Subcutaneous abdominal adipose tissue (tissue), 5 donors: ENCODE data around the gene NDOR1.

ENCODE experiments used
- H3K27ac ChIP-seq: one replicate; pipeline ENCODE4 v1.7.0; 2013; ENCODE audit warnings: low read depth, mild to moderate bottlenecking, inconsistent platforms, low read length, moderate library complexity
- H3K27me3 ChIP-seq, 5 donors: one replicate each; pipeline ENCODE4 v1.7.0; 2013; ENCODE audit warnings: low read length in 5 of 5, inconsistent platforms in 1 of 5; ENCODE audit not compliant: control insufficient read depth in 5 of 5, insufficient read depth in 4 of 5
- H3K36me3 ChIP-seq, 5 donors: one replicate each; pipeline ENCODE4 v1.7.0; 2013; ENCODE audit warnings: low read length in 5 of 5; ENCODE audit not compliant: control insufficient read depth in 5 of 5, insufficient read depth in 5 of 5
- H3K4me1 ChIP-seq, 5 donors: one replicate each; pipeline ENCODE4 v1.7.0; 2013; ENCODE audit warnings: low read length in 5 of 5, mild to moderate bottlenecking in 3 of 5, moderate library complexity in 1 of 5; ENCODE audit not compliant: control insufficient read depth in 5 of 5, insufficient read depth in 5 of 5
- H3K4me3 ChIP-seq, 5 donors: one replicate each; pipeline ENCODE4 v1.7.0; 2013; ENCODE audit warnings: low read length in 5 of 5, low read depth in 1 of 5
- H3K9ac ChIP-seq, 5 donors: one replicate each; pipeline ENCODE4 v1.7.0; 2013; ENCODE audit warnings: low read length in 5 of 5, mild to moderate bottlenecking in 4 of 5, moderate library complexity in 3 of 5
- H3K9me3 ChIP-seq, 5 donors: one replicate each; pipeline ENCODE4 v1.7.0; 2013; ENCODE audit warnings: low read length in 5 of 5; ENCODE audit not compliant: control insufficient read depth in 5 of 5
- donor health status: healthy.
- donor health status: healthy.
- donor health status: healthy.
- donor health status: healthy.
- donor health status: healthy.

NDOR1 gene

GRCh38 chr9:137183980-137184595 lies 21.4 kb upstream of the NDOR1 start:
- H3K27ac ChIP-seq, result no peak overlapping the region
- no peak overlapping the region for H3K4me3 ChIP-seq
- H3K9ac ChIP-seq, result no peak overlapping the region
- H3K27me3 ChIP-seq, result no peaks in the 10 kb centered on the region
- no peaks in the 10 kb centered on the region for H3K9me3 ChIP-seq
- H3K4me1 ChIP-seq, result peaks cover 9 to 39% (median 27%) of the 10 kb centered on the region in 5 donors
- peaks cover 0 to 74% (median 70%) of the 10 kb centered on the region in 5 donors for H3K36me3 ChIP-seq

DNA sequence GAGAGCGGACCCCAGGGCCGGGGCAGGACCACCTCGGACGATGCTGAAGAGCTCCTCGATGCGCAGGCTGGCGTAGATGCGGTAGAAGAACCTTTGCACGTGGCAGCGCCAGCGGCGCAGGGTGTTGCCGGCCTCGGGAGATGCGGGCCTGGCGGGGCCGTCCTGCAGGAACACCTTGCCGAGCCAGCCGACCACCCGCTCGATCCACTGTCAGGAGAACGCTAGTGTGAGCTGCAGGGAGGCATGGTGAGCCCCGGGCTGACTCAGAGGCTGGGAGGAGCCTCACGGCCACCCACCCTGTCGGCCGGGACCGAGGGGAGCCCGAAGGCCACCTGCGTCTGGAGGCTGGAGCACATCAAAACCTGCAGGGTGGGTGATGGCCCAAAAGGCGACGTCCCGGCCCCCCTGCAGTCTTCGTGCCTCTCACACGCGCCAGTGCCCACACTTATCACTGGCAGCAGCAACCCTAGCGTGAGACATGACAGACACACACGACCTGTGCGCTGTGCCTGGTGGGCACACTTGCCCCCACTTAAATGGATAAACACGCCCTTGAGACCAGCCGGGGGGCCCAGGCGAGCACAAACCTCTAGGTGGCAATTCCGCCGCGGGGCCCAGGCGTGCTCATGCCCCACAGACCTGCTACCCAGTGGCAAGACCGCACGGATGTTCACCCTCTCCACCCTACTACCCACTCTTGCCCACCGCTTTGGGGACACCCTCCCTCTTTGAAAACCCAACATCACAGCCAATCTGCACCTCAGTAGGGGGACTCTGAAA lies 20.4 kb upstream of the NDOR1 start:
- Histone ChIP-seq H3K4me3 (no peak overlapping the region), H3K36me3 (peaks cover 0 to 68% (median 64%) of the 10 kb centered on the region in 5 donors), H3K27ac (no peak overlapping the region), H3K27me3 (no peaks in the 10 kb centered on the region), H3K9ac (no peak overlapping the region), H3K9me3 (no peaks in the 10 kb centered on the region), H3K4me1 (peaks cover 9 to 49% (median 37%) of the 10 kb centered on the region in 5 donors)

DNA sequence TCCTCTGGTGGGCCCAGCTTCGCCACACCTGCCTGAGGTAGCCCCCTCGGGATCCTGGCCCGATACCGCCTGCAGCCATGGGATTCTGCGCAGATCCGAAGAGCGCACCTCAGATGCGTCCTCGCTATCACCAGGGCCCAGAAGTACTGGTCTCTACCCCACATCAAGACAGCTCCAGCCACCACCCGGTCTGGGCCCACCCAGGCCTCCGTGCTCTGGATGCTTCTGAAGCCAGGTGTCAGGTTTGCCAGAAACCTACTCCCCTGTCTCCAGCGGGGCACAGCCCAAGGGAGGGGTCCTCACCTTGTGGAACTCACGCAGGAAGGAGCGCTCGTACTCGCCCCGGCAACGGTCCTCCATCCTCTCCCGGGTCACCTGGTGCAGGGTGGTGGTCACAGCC lies 19.6 kb upstream of the NDOR1 start:
- Histone ChIP-seq H3K9me3 (no peaks in the 10 kb centered on the region), H3K4me1 (peaks cover 9 to 54% (median 40%) of the 10 kb centered on the region in 5 donors), H3K27ac (no peak overlapping the region), H3K4me3 (peak overlapping the region in 1 of 5 donors; percentile 94), H3K27me3 (no peaks in the 10 kb centered on the region), H3K36me3 (peaks cover 0 to 67% (median 64%) of the 10 kb centered on the region in 5 donors), H3K9ac (no peak overlapping the region)

- no peak overlapping the region for H3K27ac ChIP-seq
- no peaks in the 10 kb centered on the region for H3K9me3 ChIP-seq
- H3K36me3 ChIP-seq, result peaks cover 0 to 67% (median 63%) of the 10 kb centered on the region in 5 donors
- no peaks in the 10 kb centered on the region for H3K27me3 ChIP-seq
- H3K4me3 ChIP-seq, result peak overlapping the region in 3 of 5 donors; percentile 23 to 99 (median 94)
- peaks cover 9 to 54% (median 40%) of the 10 kb centered on the region in 5 donors for H3K4me1 ChIP-seq
- H3K9ac ChIP-seq, result no peak overlapping the region
Observed at GRCh38 chr9:137186385-137186784, 19.1 kb upstream of the NDOR1 start.

GRCh38 chr9:137187386-137187785 lies 18.1 kb upstream of the NDOR1 start:
- H3K4me3 ChIP-seq, result peak overlapping the region; percentile 90 to 99 (median 95)
- H3K4me1 ChIP-seq, result peaks cover 9 to 54% (median 40%) of the 10 kb centered on the region in 5 donors
- H3K9me3 ChIP-seq, result no peaks in the 10 kb centered on the region
- no peaks in the 10 kb centered on the region for H3K27me3 ChIP-seq
- H3K27ac ChIP-seq, result no peak overlapping the region
- H3K36me3 ChIP-seq, result peaks cover 0 to 68% (median 63%) of the 10 kb centered on the region in 5 donors
- peak overlapping the region; percentile 68 to 95 (median 91) for H3K9ac ChIP-seq

- no peaks in the 10 kb centered on the region for H3K9me3 ChIP-seq
- H3K27me3 ChIP-seq, result no peaks in the 10 kb centered on the region
- H3K27ac ChIP-seq, result peak overlapping the region; percentile 91
- H3K4me1 ChIP-seq, result peaks cover 9 to 54% (median 40%) of the 10 kb centered on the region in 5 donors
- H3K36me3 ChIP-seq, result peaks cover 0 to 61% (median 57%) of the 10 kb centered on the region in 5 donors
- peak overlapping the region; percentile 68 to 95 (median 91) for H3K9ac ChIP-seq
- H3K4me3 ChIP-seq, result peak overlapping the region; percentile 90 to 99 (median 95)
Observed at GRCh38 chr9:137188086-137188489, 17.4 kb upstream of the NDOR1 start.

DNA sequence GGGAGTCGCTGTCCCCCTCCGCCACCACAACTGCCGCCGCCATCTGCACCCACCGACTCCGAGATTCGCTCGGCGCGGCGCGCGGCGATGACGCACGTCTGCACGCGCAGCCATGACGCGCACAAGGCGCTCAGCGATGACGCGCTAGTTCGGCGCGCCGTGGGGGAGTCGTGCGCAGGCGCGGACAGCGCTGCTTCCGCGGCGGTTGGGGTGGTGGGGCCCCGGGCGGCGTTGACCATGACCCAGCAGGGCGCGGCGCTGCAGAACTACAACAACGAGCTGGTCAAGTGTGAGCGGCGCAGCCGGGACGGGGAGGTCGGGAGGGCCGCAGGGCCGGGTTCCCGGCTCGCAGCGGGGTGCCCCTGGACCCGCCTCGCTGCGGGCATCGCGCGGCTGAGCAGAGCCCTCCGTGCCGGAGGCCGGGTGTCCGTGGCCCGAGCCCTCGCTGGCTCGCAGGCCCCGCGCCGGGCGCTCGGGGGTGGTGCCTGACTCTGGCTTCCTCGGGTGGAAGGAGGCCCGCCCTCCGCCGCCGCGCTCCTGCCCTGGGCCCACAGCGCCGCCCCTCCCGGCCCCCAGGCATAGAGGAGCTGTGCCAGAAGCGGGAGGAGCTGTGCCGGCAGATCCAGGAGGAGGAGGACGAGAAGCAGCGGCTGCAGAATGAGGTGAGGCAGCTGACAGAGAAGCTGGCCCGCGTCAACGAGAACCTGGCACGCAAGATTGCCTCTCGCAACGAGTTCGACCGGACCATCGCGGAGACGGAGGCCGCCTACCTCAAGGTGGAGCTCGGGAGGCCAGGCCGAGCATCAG lies 16.8 kb upstream of the NDOR1 start, which contains the start of the genes ANAPC2 and SSNA1:
TSS of gene ANAPC2 (minus strand) at position 71 of the 807 bp plus-strand sequence. CDS start at position 43, 28 bp downstream.
TSS of gene SSNA1 (plus strand) at position 187 of the 807 bp plus-strand sequence. CDS start at position 238, 51 bp downstream.
- Histone ChIP-seq H3K9ac (peak within 1 kb of the TSS; percentile 68 to 95 (median 91)), H3K4me3 (peak within 1 kb of the TSS; percentile 90 to 99 (median 95)), H3K27ac (peak within 1 kb of the TSS; percentile 91), H3K4me1 (peaks cover 9 to 54% (median 40%) of the 10 kb centered on the region in 5 donors), H3K36me3 (peaks cover 0 to 55% (median 51%) of the 10 kb centered on the region in 5 donors), H3K27me3 (no peaks in the 10 kb centered on the region), H3K9me3 (no peaks in the 10 kb centered on the region)

DNA sequence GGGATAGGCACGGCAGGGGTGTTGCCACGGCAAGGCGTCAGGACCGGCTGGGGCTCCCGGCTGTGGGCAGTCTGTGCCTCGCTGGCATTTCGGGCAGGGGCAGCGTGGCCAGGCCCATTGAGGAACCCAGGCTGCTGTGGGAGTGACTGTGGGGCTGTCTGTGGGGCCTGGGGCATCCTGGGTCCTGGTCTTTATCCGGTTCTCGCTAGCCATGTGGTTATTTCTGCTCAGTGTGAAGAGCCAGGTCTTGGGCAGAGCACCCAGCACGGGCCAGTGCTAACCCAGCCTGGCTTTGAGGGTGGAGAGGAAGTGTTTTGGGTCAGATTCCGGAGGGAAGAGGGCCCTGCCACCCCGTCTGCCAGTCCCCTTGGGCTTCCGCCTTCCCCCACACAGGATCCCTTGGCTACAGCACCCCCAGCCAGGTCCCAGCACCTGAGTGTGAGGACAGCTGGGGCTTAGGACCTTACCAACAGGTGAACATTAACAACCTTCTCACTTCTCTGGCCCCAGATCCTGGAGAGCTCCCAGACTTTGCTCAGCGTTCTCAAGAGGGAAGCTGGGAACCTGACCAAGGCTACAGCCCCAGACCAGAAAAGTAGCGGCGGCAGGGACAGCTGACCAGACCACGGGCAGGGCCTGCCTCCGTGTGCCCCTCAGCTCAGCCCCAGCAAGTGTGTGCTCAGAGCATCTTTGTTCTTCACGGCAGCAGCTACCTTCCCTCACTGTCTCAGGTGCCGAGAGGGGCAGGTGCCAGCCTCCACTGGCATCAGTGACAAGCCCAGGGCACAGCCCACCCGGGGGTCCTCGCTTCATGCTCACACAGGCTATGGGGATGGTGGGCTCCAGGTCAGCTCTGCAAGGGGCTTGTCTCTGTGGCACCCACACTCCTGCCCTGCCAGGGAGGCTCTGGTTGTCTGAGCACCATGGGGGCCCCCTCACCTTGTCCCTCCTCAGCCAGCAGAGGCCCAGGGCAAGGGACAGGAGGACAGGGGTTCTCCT lies 15.9 kb upstream of the NDOR1 start:
- H3K27me3 ChIP-seq, result no peaks in the 10 kb centered on the region
- no peaks in the 10 kb centered on the region for H3K9me3 ChIP-seq
- peak overlapping the region; percentile 68 to 95 (median 91) for H3K9ac ChIP-seq
- H3K4me1 ChIP-seq, result peaks cover 9 to 54% (median 40%) of the 10 kb centered on the region in 5 donors
- peaks cover 0 to 46% (median 42%) of the 10 kb centered on the region in 5 donors for H3K36me3 ChIP-seq
- H3K4me3 ChIP-seq, result peak overlapping the region; percentile 64 to 99 (median 95)
- H3K27ac ChIP-seq, result peak overlapping the region; percentile 91
